Measurements from ENCODE around the gene KIF1B. TPM values are rescaled to one million over a fixed set of nuclear protein-coding genes. Genes with fewer than 3 reads are reported as not detected.

Gene KIF1B
- total and polyA plus RNA-seq, 8 donors = 4.0 to 82.2 (median 26.3) TPM

- DNase-seq = peak in 1 of 2 donors; percentile 18
- no peak overlapping the region for H3K4me3 ChIP-seq
- peaks cover 30 to 67% (median 59%) of the 10 kb centered on the region in 4 donors for H3K36me3 ChIP-seq
- intact Hi-C loops (cut with DNase I; ENCODE audit: low total_unique reads) = no loop called here
- no peaks in the 10 kb centered on the region for H3K27me3 ChIP-seq
- no peaks in the 10 kb centered on the region for H3K9me3 ChIP-seq
- TF ChIP-seq POLR2A (IDR thresholded peaks at IDR 0.05) = no peak
- TF ChIP-seq CTCF (IDR thresholded peaks at IDR 0.05) = no peak
- TF ChIP-seq EP300 (IDR thresholded peaks at IDR 0.05) = no peak
- no peak for TF ChIP-seq POLR2AphosphoS5 (IDR thresholded peaks at IDR 0.05)
- no peak overlapping the region for H3K27ac ChIP-seq
- peaks cover 0 to 14% (median 5%) of the 10 kb centered on the region in 4 donors for H3K4me1 ChIP-seq
- WGBS, 5 donors = 17 to 45% (median 33%) methylated on average over 1 of the region's 1 CpG
These were observed 88.8 kb downstream of the KIF1B start for GRCh38 chr1:10299151-10299550.

- H3K4me1 ChIP-seq = peaks cover 0 to 14% (median 5%) of the 10 kb centered on the region in 4 donors
- intact Hi-C loops (cut with DNase I; ENCODE audit: low total_unique reads) = no loop called here
- no peaks in the 10 kb centered on the region for H3K9me3 ChIP-seq
These were observed 92.0 kb downstream of the KIF1B start for GRCh38 chr1:10302416-10302815.

GRCh38 chr1:10304295-10304694, 93.9 kb downstream of the KIF1B start:
- TF ChIP-seq POLR2A (IDR thresholded peaks at IDR 0.05) (no peak), EP300 (IDR thresholded peaks at IDR 0.05) (no peak), CTCF (IDR thresholded peaks at IDR 0.05) (no peak), POLR2AphosphoS5 (IDR thresholded peaks at IDR 0.05) (no peak)
- H3K9me3 ChIP-seq = no peaks in the 10 kb centered on the region
- H3K27me3 ChIP-seq = no peaks in the 10 kb centered on the region
- H3K4me1 ChIP-seq = peaks cover 0 to 17% (median 6%) of the 10 kb centered on the region in 4 donors
- H3K4me3 ChIP-seq = no peak overlapping the region
- peaks cover 13 to 38% (median 28%) of the 10 kb centered on the region in 4 donors for H3K36me3 ChIP-seq
- peak in 1 of 2 donors; percentile 12 for DNase-seq
- H3K27ac ChIP-seq = no peak overlapping the region
- intact Hi-C loops (cut with DNase I; ENCODE audit: low total_unique reads) = no loop called here
- 92 to 96% (median 94%) methylated on average over 9 to 11 of the region's 11 CpGs for WGBS, 5 donors

More at GRCh38 chr1:10302416-10302815, 92.0 kb downstream of the KIF1B start:
- H3K36me3 ChIP-seq = peaks cover 15 to 50% (median 37%) of the 10 kb centered on the region in 4 donors
- no peak overlapping the region for H3K4me3 ChIP-seq
- TF ChIP-seq CTCF (IDR thresholded peaks at IDR 0.05) (no peak), POLR2A (IDR thresholded peaks at IDR 0.05) (no peak), POLR2AphosphoS5 (IDR thresholded peaks at IDR 0.05) (no peak), EP300 (IDR thresholded peaks at IDR 0.05) (no peak)
- 95 to 98% (median 96%) methylated on average over 6 of the region's 6 CpGs for WGBS, 5 donors
- no peak overlapping the region for H3K27ac ChIP-seq
- H3K27me3 ChIP-seq = no peaks in the 10 kb centered on the region
- DNase-seq = no peak

- H3K4me1 ChIP-seq = peaks cover 0 to 18% (median 5%) of the 10 kb centered on the region in 4 donors
- H3K4me3 ChIP-seq = no peak overlapping the region
- intact Hi-C loops (cut with DNase I; ENCODE audit: low total_unique reads) = no loop called here
- no peak overlapping the region for H3K27ac ChIP-seq
- no peak for DNase-seq
- no peaks in the 10 kb centered on the region for H3K9me3 ChIP-seq
- TF ChIP-seq EP300 (IDR thresholded peaks at IDR 0.05) = no peak
- TF ChIP-seq POLR2A (IDR thresholded peaks at IDR 0.05) = no peak
- no peak for TF ChIP-seq POLR2AphosphoS5 (IDR thresholded peaks at IDR 0.05)
- no peak for TF ChIP-seq CTCF (IDR thresholded peaks at IDR 0.05)
- H3K36me3 ChIP-seq = peaks cover 17 to 53% (median 26%) of the 10 kb centered on the region in 4 donors
- no peaks in the 10 kb centered on the region for H3K27me3 ChIP-seq
- WGBS, 5 donors = 70 to 91% (median 76%) methylated on average over 2 of the region's 2 CpGs
These were observed 96.1 kb downstream of the KIF1B start for GRCh38 chr1:10306435-10306834.
